OCI-LY1 (cell line): Measurements from ENCODE around the gene KRT4.

ENCODE experiments used
- H2AFZ ChIP-seq: fragments of 200-600 bp; sonication (generic), shearing (Covaris generic); 2 replicates; pipeline ENCODE4 v1.6.0; 2014; ENCODE audit warnings: antibody characterized with exemption, mild to moderate bottlenecking, low read length
- H3F3A ChIP-seq: fragments of 200-600 bp; sonication (generic), shearing (Covaris generic); 2 replicates; pipeline ENCODE4 v1.6.0; 2014; ENCODE audit warnings: mild to moderate bottlenecking, antibody characterized with exemption, low read length, moderate library complexity; ENCODE audit not compliant: insufficient read depth
- H3K27ac ChIP-seq: fragments of 200-600 bp; sonication (generic); 2 replicates; pipeline ENCODE4 v1.5.1; 2014; ENCODE audit warnings: low read length, mixed run types, mild to moderate bottlenecking, low read depth; ENCODE audit not compliant: poor library complexity, severe bottlenecking
- H3K27me3 ChIP-seq: fragments of 200-600 bp; sonication (generic); 2 replicates; pipeline ENCODE4 v1.6.0; 2014; ENCODE audit warnings: antibody characterized with exemption, mild to moderate bottlenecking, low read length, moderate library complexity; ENCODE audit not compliant: insufficient read depth
- H3K36me3 ChIP-seq: fragments of 200-600 bp; sonication (generic); 2 replicates; pipeline ENCODE4 v1.6.1; 2014; ENCODE audit warnings: mild to moderate bottlenecking, antibody characterized with exemption, low read length, moderate library complexity, mixed read lengths; ENCODE audit not compliant: insufficient read depth
- H3K4me1 ChIP-seq: fragments of 200-600 bp; sonication (generic); 2 replicates; pipeline ENCODE4 v1.5.1; 2014; ENCODE audit warnings: mild to moderate bottlenecking, low read length, moderate library complexity; ENCODE audit not compliant: insufficient read depth, severe bottlenecking
- H3K4me2 ChIP-seq: fragments of 200-600 bp; sonication (generic), shearing (Covaris generic); 2 replicates; pipeline ENCODE4 v1.6.1; 2014; ENCODE audit warnings: low read length
- H3K4me3 ChIP-seq: fragments of 200-600 bp; sonication (generic); 2 replicates; pipeline ENCODE4 v1.5.1; 2014; ENCODE audit warnings: low read length, low read depth, mild to moderate bottlenecking, mixed read lengths; ENCODE audit not compliant: poor library complexity, severe bottlenecking
- H3K79me2 ChIP-seq: fragments of 200-600 bp; shearing (Covaris generic); 2 replicates; pipeline ENCODE4 v1.6.1; 2016; ENCODE audit warnings: mixed run types, low read length, mixed read lengths; ENCODE audit not compliant: insufficient read depth
- H3K9ac ChIP-seq: fragments of 200-600 bp; sonication (generic), shearing (Covaris generic); 2 replicates; pipeline ENCODE4 v1.6.1; 2014; ENCODE audit warnings: mild to moderate bottlenecking, low read length, mixed read lengths
- H3K9me2 ChIP-seq: fragments of 200-600 bp; sonication (generic), shearing (Covaris generic); 2 replicates; pipeline ENCODE4 v1.6.1; 2014; ENCODE audit warnings: low read depth, mild to moderate bottlenecking, low read length, mixed read lengths
- H3K9me3 ChIP-seq: fragments of 200-600 bp; shearing (Covaris generic); 2 replicates; pipeline ENCODE4 v1.6.1; 2014; ENCODE audit warnings: low read length, mixed read lengths
- H4K20me1 ChIP-seq: fragments of 200-600 bp; sonication (generic), shearing (Covaris generic); 2 replicates; pipeline ENCODE4 v1.6.0; 2016; ENCODE audit warnings: mild to moderate bottlenecking, low read length; ENCODE audit not compliant: insufficient read depth
- EZH2 ChIP-seq: fragments of 200-600 bp; sonication (generic), shearing (Covaris generic); IDR thresholded peaks from 2 replicates; pipeline ENCODE4 v1.8.0; 2017; ENCODE audit warnings: borderline replicate concordance, mixed run types, mild to moderate bottlenecking, antibody characterized with exemption, low read length, moderate library complexity, mixed read lengths
- TF ChIP-seq, protein P1 (sequence below): fragments of 200-600 bp; sonication (generic), shearing (Covaris generic); IDR thresholded peaks from 2 replicates; pipeline ENCODE4 v1.5.1; 2017; ENCODE audit warnings: mild to moderate bottlenecking, antibody characterized with exemption, low read length, moderate library complexity, mixed read lengths

KRT4 gene

DNA sequence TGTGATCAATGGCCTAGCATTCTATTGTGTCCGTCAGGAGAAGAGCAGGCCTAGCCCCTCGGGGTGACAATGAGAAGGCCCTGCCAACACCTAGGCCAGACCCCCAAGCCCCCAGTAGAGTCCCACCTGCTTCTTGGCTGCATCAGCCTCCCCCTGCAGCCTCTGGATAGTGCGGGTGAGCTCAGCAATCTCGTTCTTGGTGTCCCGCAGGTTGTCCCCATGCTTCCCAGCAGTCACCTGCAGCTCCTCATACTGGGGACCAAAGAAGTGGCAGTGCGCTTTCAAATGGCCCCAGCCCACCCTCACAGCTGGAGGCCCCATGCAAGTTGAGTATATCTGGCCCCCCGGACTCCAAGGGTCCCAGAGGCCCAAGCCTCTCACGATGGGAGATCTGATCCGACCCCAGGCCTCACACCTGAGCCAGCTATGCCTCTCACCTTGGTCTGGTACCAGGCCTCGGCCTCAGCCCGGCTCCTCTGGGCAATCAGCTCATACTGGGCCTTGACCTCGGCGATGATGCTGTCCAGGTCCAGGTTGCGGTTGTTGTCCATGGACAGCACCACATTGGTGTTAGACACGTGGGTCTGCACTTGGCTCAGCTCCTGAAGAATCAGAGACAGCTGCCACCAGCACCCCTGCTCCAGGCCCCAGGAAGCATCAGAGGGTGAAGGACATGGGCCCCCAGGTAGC is 10.0 kb upstream of the KRT4 start:
- Histone ChIP-seq H3K9me3 (no peaks in the 10 kb centered on the region), H4K20me1 (no peaks in the 10 kb centered on the region), H3K27ac (no peak overlapping the region), H3K27me3 (no peaks in the 10 kb centered on the region), H3K4me3 (no peak overlapping the region), H3K4me1 (no peaks in the 10 kb centered on the region), H3K36me3 (no peaks in the 10 kb centered on the region), H3F3A (no peaks in the 10 kb centered on the region), H3K4me2 (no peak overlapping the region), H3K79me2 (no peaks in the 10 kb centered on the region), H2AFZ (no peak overlapping the region), H3K9ac (no peak overlapping the region), H3K9me2 (no peaks in the 10 kb centered on the region)
- TF ChIP-seq EZH2, result no peak
- TF ChIP-seq, protein P1, sequence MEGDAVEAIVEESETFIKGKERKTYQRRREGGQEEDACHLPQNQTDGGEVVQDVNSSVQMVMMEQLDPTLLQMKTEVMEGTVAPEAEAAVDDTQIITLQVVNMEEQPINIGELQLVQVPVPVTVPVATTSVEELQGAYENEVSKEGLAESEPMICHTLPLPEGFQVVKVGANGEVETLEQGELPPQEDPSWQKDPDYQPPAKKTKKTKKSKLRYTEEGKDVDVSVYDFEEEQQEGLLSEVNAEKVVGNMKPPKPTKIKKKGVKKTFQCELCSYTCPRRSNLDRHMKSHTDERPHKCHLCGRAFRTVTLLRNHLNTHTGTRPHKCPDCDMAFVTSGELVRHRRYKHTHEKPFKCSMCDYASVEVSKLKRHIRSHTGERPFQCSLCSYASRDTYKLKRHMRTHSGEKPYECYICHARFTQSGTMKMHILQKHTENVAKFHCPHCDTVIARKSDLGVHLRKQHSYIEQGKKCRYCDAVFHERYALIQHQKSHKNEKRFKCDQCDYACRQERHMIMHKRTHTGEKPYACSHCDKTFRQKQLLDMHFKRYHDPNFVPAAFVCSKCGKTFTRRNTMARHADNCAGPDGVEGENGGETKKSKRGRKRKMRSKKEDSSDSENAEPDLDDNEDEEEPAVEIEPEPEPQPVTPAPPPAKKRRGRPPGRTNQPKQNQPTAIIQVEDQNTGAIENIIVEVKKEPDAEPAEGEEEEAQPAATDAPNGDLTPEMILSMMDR, result no peak

DNA sequence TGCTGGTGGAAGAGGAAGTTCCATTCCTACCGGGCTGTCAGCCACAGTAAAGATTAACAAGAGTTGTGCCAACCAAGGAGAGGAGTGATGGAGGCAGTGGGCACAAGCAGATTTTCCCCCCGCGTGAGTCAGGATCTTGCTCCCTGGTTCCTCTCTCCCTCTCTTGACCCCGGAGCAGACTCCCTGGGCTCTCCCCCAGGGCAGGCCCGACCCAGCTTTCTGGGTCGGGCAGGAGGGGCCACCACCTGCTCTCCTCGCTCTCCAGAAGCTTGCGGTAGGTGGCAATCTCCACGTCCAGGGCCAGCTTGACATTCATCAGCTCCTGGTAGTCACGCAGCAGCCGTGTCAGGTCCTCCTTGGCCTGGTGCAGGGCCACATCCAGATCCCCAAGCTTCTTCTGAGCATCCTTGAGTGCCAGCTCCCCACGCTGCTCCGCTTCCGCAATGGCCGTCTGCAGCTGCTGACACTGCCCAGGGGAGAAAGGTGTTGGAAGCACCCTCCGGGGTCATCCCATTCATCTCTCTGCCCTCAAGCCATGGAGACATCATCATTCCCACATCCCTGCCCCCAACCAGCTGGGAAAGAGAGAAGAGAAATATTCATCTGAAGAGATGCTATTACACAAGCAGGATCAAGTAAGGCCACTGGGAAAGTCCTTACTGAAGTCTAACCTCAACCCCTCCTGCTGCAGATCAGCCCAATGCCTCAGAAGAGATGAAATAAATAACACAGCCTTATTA is 9.0 kb upstream of the KRT4 start:
- H3K36me3 ChIP-seq, result no peaks in the 10 kb centered on the region
- H3K27ac ChIP-seq, result no peak overlapping the region
- H3K4me2 ChIP-seq, result no peak overlapping the region
- no peaks in the 10 kb centered on the region for H3K9me2 ChIP-seq
- no peak overlapping the region for H3K9ac ChIP-seq
- H4K20me1 ChIP-seq, result no peaks in the 10 kb centered on the region
- no peaks in the 10 kb centered on the region for H3F3A ChIP-seq
- TF ChIP-seq, protein P1, result no peak
- TF ChIP-seq EZH2, result no peak
- peaks cover 5% of the 10 kb centered on the region; the same call in 1 of the 2 replicates for H3K27me3 ChIP-seq
- no peaks in the 10 kb centered on the region for H3K4me1 ChIP-seq
- no peaks in the 10 kb centered on the region for H3K9me3 ChIP-seq
- no peak overlapping the region for H2AFZ ChIP-seq
- no peaks in the 10 kb centered on the region for H3K79me2 ChIP-seq
- no peak overlapping the region for H3K4me3 ChIP-seq

DNA sequence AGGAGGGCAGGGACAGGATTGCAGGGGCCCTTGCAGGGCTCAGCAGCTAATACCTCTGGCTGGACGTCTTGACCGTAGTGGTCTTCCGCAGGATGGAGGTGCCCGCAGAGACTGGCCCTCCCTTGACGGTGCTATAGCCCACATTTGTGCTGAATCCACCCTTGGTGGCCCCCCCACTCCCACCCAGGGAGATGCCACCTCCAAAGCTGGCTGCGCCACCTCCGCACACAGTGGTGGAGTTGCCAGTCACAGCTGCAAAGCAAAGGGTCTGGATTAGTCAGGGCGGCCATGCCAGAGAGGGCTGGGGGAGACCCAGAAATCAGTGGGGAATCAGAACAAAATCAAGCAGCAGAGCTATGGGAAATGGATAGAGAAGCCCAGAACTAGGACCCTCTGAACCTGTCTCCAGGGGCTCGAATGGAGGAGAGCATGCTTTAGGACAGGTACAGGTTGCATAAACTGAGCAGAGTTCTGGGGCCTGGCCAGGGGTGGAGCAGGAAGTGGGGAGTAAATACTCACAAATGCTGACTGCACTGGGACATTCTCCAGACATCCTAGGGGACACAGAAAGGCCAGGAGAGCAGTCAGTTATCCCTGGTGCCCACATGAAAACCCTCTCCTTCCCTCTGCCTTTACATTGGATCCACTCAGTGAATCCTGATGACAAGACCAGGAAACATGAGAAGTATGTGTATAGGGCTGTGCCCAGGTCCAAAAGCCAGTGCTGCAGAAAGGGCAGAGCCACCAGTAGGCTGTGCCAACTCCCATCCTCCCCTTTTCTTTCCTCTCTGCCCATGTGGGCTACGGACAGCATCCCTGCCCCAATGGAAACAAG is 8.1 kb upstream of the KRT4 start:
- Histone ChIP-seq H3K79me2 (no peaks in the 10 kb centered on the region), H3K9ac (no peak overlapping the region), H3F3A (no peaks in the 10 kb centered on the region), H3K27me3 (peaks cover 5% of the 10 kb centered on the region; the same call in 1 of the 2 replicates), H3K4me3 (no peak overlapping the region), H2AFZ (no peak overlapping the region), H3K36me3 (no peaks in the 10 kb centered on the region), H3K9me2 (no peaks in the 10 kb centered on the region), H4K20me1 (no peaks in the 10 kb centered on the region), H3K4me2 (no peak overlapping the region), H3K4me1 (no peaks in the 10 kb centered on the region), H3K27ac (no peak overlapping the region), H3K9me3 (no peaks in the 10 kb centered on the region)
- TF ChIP-seq EZH2, result no peak
